GM12878 (cell line): ENCODE data around the gene KRT38.

ENCODE experiments used
- BACH1 ChIP-seq: fragments of 450-650 bp; IDR thresholded peaks from 2 replicates; pipeline ENCODE4 v1.6.1; 2017; ENCODE audit warnings: mild to moderate bottlenecking, borderline replicate concordance
- BMI1 ChIP-seq: fragments of 450-650 bp; IDR thresholded peaks from 2 replicates; pipeline ENCODE4 v1.6.1; 2016; ENCODE audit warnings: mild to moderate bottlenecking, moderate library complexity, borderline replicate concordance
- EZH2 ChIP-seq: IDR thresholded peaks from 2 replicates; pipeline ENCODE4 v1.6.1; 2012; ENCODE audit warnings: low read depth, mild to moderate bottlenecking, control low read depth, inconsistent platforms, low read length, borderline replicate concordance; ENCODE audit not compliant: control insufficient read depth
- JUND ChIP-seq: IDR thresholded peaks from 2 replicates; pipeline ENCODE4 v1.6.1; 2012; ENCODE audit warnings: low read depth, mild to moderate bottlenecking, low read length, improper control_type of control experiment, moderate library complexity
- NFIC ChIP-seq: IDR thresholded peaks from 2 replicates; pipeline ENCODE4 v1.6.1; 2012; ENCODE audit warnings: low read depth, mild to moderate bottlenecking, inconsistent platforms, low read length, moderate library complexity
- POLR2A ChIP-seq: IDR thresholded peaks from 2 replicates; pipeline ENCODE4 v1.6.1; 2011; ENCODE audit warnings: low read depth, mild to moderate bottlenecking, low read length
- RBBP5 ChIP-seq: fragments of 200-600 bp; sonication (generic); conservative IDR thresholded peaks from 2 replicates; pipeline ENCODE4 v1.6.1; 2016
- SMAD1 ChIP-seq: fragments of 450-650 bp; IDR thresholded peaks from 2 replicates; pipeline ENCODE4 v1.6.1; 2018; ENCODE audit warnings: mild to moderate bottlenecking, low read depth; ENCODE audit not compliant: partially characterized antibody
- SPI1 ChIP-seq: IDR thresholded peaks from 2 replicates; pipeline ENCODE4 v1.6.1; 2011; ENCODE audit warnings: low read depth, mild to moderate bottlenecking, low read length, moderate library complexity, borderline replicate concordance; ENCODE audit not compliant: insufficient read depth
- ZNF274 ChIP-seq: IDR thresholded peaks from one replicate; pipeline ENCODE4 v1.8.0; 2011; ENCODE audit not compliant: insufficient read length, insufficient read depth
- TF ChIP-seq, protein P1 (sequence below), 3 experiments: IDR thresholded peaks in 2 of 3; conservative IDR thresholded peaks in 1 of 3; 2 replicates each; pipeline ENCODE4 v1.5.1; 2011; ENCODE audit warnings: low read depth in 3 of 3, low read length in 3 of 3, mild to moderate bottlenecking in 3 of 3, control low read depth in 2 of 3, moderate library complexity in 2 of 3, inconsistent platforms in 1 of 3, mixed read lengths in 1 of 3; ENCODE audit not compliant: control insufficient read depth in 2 of 3, insufficient read depth in 1 of 3; ENCODE audit errors: extremely low read depth in 1 of 3
- TF ChIP-seq, protein P2 (sequence below): fragments of 450-650 bp; IDR thresholded peaks from 2 replicates; pipeline ENCODE4 v1.6.1; 2017; ENCODE audit warnings: mild to moderate bottlenecking
- TF ChIP-seq, protein P3 (sequence below): fragments of 450-650 bp; IDR thresholded peaks from 2 replicates; pipeline ENCODE4 v1.6.1; 2014; ENCODE audit warnings: mild to moderate bottlenecking

DNA sequence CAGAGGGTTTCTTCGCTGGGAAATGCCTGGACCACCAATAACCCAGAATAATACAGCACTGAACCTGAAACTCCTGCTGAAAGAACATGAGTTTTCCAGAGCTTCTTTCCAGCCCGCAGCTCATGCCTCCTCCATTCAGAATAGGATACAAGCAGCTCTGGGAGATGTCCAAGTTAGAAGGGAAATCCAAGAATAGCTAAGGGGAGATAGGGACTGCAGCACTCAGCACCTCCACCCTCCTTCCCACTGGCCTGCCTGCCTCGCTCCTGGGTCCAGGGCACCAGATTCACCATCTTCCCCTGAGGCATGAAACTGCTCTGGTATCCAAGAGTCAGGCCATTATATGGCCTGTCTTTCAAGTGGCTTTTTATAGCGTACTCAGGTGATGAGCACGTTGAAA lies 47.5 kb downstream of the KRT38 start:
- TF ChIP-seq, protein P1, sequence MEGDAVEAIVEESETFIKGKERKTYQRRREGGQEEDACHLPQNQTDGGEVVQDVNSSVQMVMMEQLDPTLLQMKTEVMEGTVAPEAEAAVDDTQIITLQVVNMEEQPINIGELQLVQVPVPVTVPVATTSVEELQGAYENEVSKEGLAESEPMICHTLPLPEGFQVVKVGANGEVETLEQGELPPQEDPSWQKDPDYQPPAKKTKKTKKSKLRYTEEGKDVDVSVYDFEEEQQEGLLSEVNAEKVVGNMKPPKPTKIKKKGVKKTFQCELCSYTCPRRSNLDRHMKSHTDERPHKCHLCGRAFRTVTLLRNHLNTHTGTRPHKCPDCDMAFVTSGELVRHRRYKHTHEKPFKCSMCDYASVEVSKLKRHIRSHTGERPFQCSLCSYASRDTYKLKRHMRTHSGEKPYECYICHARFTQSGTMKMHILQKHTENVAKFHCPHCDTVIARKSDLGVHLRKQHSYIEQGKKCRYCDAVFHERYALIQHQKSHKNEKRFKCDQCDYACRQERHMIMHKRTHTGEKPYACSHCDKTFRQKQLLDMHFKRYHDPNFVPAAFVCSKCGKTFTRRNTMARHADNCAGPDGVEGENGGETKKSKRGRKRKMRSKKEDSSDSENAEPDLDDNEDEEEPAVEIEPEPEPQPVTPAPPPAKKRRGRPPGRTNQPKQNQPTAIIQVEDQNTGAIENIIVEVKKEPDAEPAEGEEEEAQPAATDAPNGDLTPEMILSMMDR (IDR thresholded peaks at IDR 0.05 in 2 of 3, conservative IDR thresholded peaks at IDR 0.05 in 1 of 3; ENCODE audit: control insufficient read depth in 2 of 3, extremely low read depth in 1 of 3, insufficient read depth in 1 of 3, low read depth in 3 of 3, low read length in 3 of 3): no peak
- no peak for TF ChIP-seq SMAD1
- no peak for TF ChIP-seq RBBP5
- TF ChIP-seq BACH1: no peak
- no peak for TF ChIP-seq EZH2
- TF ChIP-seq SPI1: no peak
- TF ChIP-seq, protein P2, sequence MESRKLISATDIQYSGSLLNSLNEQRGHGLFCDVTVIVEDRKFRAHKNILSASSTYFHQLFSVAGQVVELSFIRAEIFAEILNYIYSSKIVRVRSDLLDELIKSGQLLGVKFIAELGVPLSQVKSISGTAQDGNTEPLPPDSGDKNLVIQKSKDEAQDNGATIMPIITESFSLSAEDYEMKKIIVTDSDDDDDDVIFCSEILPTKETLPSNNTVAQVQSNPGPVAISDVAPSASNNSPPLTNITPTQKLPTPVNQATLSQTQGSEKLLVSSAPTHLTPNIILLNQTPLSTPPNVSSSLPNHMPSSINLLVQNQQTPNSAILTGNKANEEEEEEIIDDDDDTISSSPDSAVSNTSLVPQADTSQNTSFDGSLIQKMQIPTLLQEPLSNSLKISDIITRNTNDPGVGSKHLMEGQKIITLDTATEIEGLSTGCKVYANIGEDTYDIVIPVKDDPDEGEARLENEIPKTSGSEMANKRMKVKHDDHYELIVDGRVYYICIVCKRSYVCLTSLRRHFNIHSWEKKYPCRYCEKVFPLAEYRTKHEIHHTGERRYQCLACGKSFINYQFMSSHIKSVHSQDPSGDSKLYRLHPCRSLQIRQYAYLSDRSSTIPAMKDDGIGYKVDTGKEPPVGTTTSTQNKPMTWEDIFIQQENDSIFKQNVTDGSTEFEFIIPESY: no peak
- TF ChIP-seq NFIC: no peak
- TF ChIP-seq ZNF274: no peak
- no peak for TF ChIP-seq POLR2A
- TF ChIP-seq BMI1: no peak
- TF ChIP-seq JUND: no peak
- TF ChIP-seq, protein P3, sequence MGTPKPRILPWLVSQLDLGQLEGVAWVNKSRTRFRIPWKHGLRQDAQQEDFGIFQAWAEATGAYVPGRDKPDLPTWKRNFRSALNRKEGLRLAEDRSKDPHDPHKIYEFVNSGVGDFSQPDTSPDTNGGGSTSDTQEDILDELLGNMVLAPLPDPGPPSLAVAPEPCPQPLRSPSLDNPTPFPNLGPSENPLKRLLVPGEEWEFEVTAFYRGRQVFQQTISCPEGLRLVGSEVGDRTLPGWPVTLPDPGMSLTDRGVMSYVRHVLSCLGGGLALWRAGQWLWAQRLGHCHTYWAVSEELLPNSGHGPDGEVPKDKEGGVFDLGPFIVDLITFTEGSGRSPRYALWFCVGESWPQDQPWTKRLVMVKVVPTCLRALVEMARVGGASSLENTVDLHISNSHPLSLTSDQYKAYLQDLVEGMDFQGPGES: no peak
